ENCODE data around the gene FOLR1. TPM values are rescaled to one million over a fixed set of nuclear protein-coding genes. Genes with fewer than 3 reads are reported as not detected.

FOLR1 gene
- total and polyA plus RNA-seq, 2 of the 4 experiments (the other 2 are of a cell fraction) = 0.24 TPM; not detected in 1

- ChIA-PET POLR2A (ENCODE audit: unreplicated experiment) (interaction anchor here (1.1 kb wide), 1 partner anchor 107 kb away, joined by 4 read pairs; no protein-coding TSS in a partner anchor), CTCF (interaction anchor here (0.6 to 2.2 kb wide), 11 partner anchors 12 to 287 kb away, joined by 3 to 21 read pairs (median 3); partner anchors contain the start of genes ANAPC15 and RNF121)
- H4K5ac ChIP-seq (ENCODE audit: low read depth, low read length) = peak overlapping the region; percentile 64
- no peaks in the 10 kb centered on the region for H3K27me3 ChIP-seq (ENCODE audit: control insufficient read depth, insufficient read depth, low read length)
- intact Hi-C loops (cut with micrococcal nuclease) (loop anchor here (1.0 to 2.0 kb wide), 2 partner anchors 64 to 120 kb away; partner anchors contain the start of genes LRRC51 and NUMA1), dilution Hi-C loops (cut with HindIII; ENCODE audit: low sequenced_read_pairs, unreplicated experiment) (no loop called here), in situ Hi-C loops (cut with MboI; ENCODE audit: low sequenced_read_pairs) (no loop called here)
- peaks cover 9% of the 10 kb centered on the region; the same call in 1 of the 2 replicates for H3K4me1 ChIP-seq (ENCODE audit: control insufficient read depth, insufficient read depth, low read length)
- peak overlapping the region; percentile 36; the same call in 1 of the 2 replicates for H3K56ac ChIP-seq (ENCODE audit: extremely low read depth, insufficient read depth, low read length)
- H3K9ac ChIP-seq (ENCODE audit: low read depth, low read length) = no peak overlapping the region
- peak overlapping the region; percentile 43; the same call in 1 of the 2 replicates for H3K14ac ChIP-seq (replicated peaks; ENCODE audit: low read depth, low read length)
- DNase-seq = peak; percentile 87
- peak overlapping the region; percentile 84 for H2BK5ac ChIP-seq (ENCODE audit: low read depth, low read length, poor library complexity, severe bottlenecking)
- H2AK9ac ChIP-seq (replicated peaks; ENCODE audit: low read depth, low read length, poor library complexity) = no peak overlapping the region
- H4K20me1 ChIP-seq (ENCODE audit: insufficient read depth, low read length) = no peaks in the 10 kb centered on the region
- TF ChIP-seq CEBPB (IDR thresholded peaks at IDR 0.05; ENCODE audit: low read depth, low read length) = peak; percentile 76
- no peak for TF ChIP-seq MAFK (IDR thresholded peaks at IDR 0.05; ENCODE audit: low read depth, low read length)
- no peaks in the 10 kb centered on the region for H3K79me1 ChIP-seq (ENCODE audit: low read depth in 1 of 2, low read length in 2 of 2)
- peaks cover 6% of the 10 kb centered on the region for H3K9me1 ChIP-seq (ENCODE audit: insufficient read depth, low read length)
- no TSS peak for BruUV-seq (replicated peaks)
- H2AFZ ChIP-seq (replicated peaks; ENCODE audit: low read length, poor library complexity) = no peak overlapping the region
- no peaks in the 10 kb centered on the region for H3K9me3 ChIP-seq (ENCODE audit: control insufficient read depth, insufficient read depth, low read length)
- peak overlapping the region; percentile 82 for H3K4ac ChIP-seq (ENCODE audit: low read depth, low read length)
- no peak overlapping the region for H3K4me3 ChIP-seq (ENCODE audit: insufficient read depth, low read depth, low read length)
- no peaks in the 10 kb centered on the region for H3K36me3 ChIP-seq (ENCODE audit: control insufficient read depth, insufficient read depth, low read length)
- no peak overlapping the region for H3K4me2 ChIP-seq (ENCODE audit: low read depth, low read length)
- H4K91ac ChIP-seq (ENCODE audit: insufficient read depth, low read depth, low read length) = peak overlapping the region; percentile 82
- 0 out of 2 replicates have a peak overlapping the region, but pooled peaks have one; percentile 38 for H2AK5ac ChIP-seq (ENCODE audit: low read depth, low read length)
- H4K8ac ChIP-seq (ENCODE audit: low read depth in 2 of 2, low read length in 2 of 2) = peak overlapping the region; percentile 55 to 81; a peak in 3 of 4 replicates
- H2BK120ac ChIP-seq (ENCODE audit: low read depth, low read length) = peak overlapping the region; percentile 94
- H2BK20ac ChIP-seq (ENCODE audit: low read depth, low read length) = peak overlapping the region; percentile 73
- ATAC-seq (ENCODE audit: low read depth) = peak; percentile 54
- peak overlapping the region; percentile 76; the same call in 1 of the 3 replicates for H2BK15ac ChIP-seq (ENCODE audit: low read depth, low read length)
- H3K18ac ChIP-seq (ENCODE audit: low read depth, low read length) = peak overlapping the region; percentile 45
- H3K23ac ChIP-seq (ENCODE audit: low read depth, low read length) = peak overlapping the region; percentile 44; the same call in 1 of the 2 replicates
- H3K27ac ChIP-seq (ENCODE audit: insufficient read depth, low read length) = peak overlapping the region; percentile 74; the same call in 1 of the 2 replicates
- 60% methylated on average over 1 of the region's 4 CpGs; no CpG with 5 or more reads in 1 of the 2 experiments for WGBS, 2 experiments (ENCODE audit: extremely low coverage in 2 of 2, insufficient read length in 1 of 2)
Observed at GRCh38 chr11:72144807-72145565, 47.0 kb upstream of the FOLR1 start.

All from IMR-90 (cell line).